Lower lobe of right lung (tissue), 2 donors: ENCODE results near the gene ZNG1A. TPM values are rescaled to one million over a fixed set of nuclear protein-coding genes. Genes with fewer than 3 reads are reported as not detected.
"Not testable (repeated sequence)": the region's sequence is repeated elsewhere in the genome, so short reads cannot be mapped to it uniquely, and the experiment has no call there.

ENCODE experiments used
- ATAC-seq, 2 donors: fragments of 200-7000 bp; cut with Tn5 transposase; one replicate each; pipeline ENCODE4 v1.9.1; 2020 to 2022; ENCODE audit warnings: mild to moderate bottlenecking in 2 of 2, moderate library complexity in 2 of 2
- DNase-seq: peaks from one replicate; pipeline ENCODE4 v3.0.0-alpha.2; 2020
- H3K27ac ChIP-seq: fragments of 200-600 bp; one replicate; pipeline ENCODE4 v1.8.0; 2022
- H3K27me3 ChIP-seq: fragments of 200-600 bp; one replicate; pipeline ENCODE4 v1.8.0; 2022; ENCODE audit warnings: low read depth
- H3K36me3 ChIP-seq: fragments of 200-600 bp; one replicate; pipeline ENCODE4 v1.8.0; 2022; ENCODE audit warnings: mild to moderate bottlenecking
- H3K4me1 ChIP-seq: fragments of 200-600 bp; one replicate; pipeline ENCODE4 v1.8.0; 2022
- H3K4me3 ChIP-seq: fragments of 200-600 bp; one replicate; pipeline ENCODE4 v1.8.0; 2022; ENCODE audit warnings: mild to moderate bottlenecking
- H3K9me3 ChIP-seq: fragments of 200-600 bp; one replicate; pipeline ENCODE4 v1.8.0; 2022
- intact Hi-C: fragments of 100-400 bp; cut with DNase I; formaldehyde crosslinking; loops from one replicate; pipeline ENCODE4 v1.11.0; 2022
- total RNA-seq: library from RNA; stranded (reverse); fragmentation: NEBNext Ultra II Directional; extraction: Animal tissue kit (Norgen Biotek cat#: 25700); gene quantifications from one replicate; pipeline ENCODE4 v1.2.1, GENCODE V29; 2021
- donor health status: DM: no; HTN: yes; CAD: no; lungs with severe emphysema.

Gene ZNG1A
- total RNA-seq, 1 donor from 2014 or later: 28.4 TPM

GRCh38 chr9:116239-117077 is 62.4 kb downstream of the ZNG1A start:
- intact Hi-C loops, H3K9me3 ChIP-seq, H3K4me3 ChIP-seq, DNase-seq, H3K27ac ChIP-seq, H3K36me3 ChIP-seq, ATAC-seq: not testable (repeated sequence)
- Histone ChIP-seq H3K27me3 (peaks cover 56% of the 10 kb centered on the region), H3K4me1 (peaks cover 17% of the 10 kb centered on the region)

- peaks cover 66% of the 10 kb centered on the region for H3K27me3 ChIP-seq
Measured at GRCh38 chr9:115118-115451, 63.8 kb downstream of the ZNG1A start.

GRCh38 chr9:114267-115117 is 64.4 kb downstream of the ZNG1A start:
- intact Hi-C loops, H3K27ac ChIP-seq, DNase-seq, H3K9me3 ChIP-seq, H3K36me3 ChIP-seq: not testable (repeated sequence)
- peak; percentile 65 to 71 for ATAC-seq
- H3K4me1 ChIP-seq: peaks cover 17% of the 10 kb centered on the region
- H3K27me3 ChIP-seq: peaks cover 72% of the 10 kb centered on the region
- H3K4me3 ChIP-seq: peak overlapping the region; percentile 52

More at GRCh38 chr9:115118-115451, 63.8 kb downstream of the ZNG1A start:
- H3K4me3 ChIP-seq: peak overlapping the region; percentile 52
- intact Hi-C loops, H3K36me3 ChIP-seq, H3K27ac ChIP-seq, DNase-seq, H3K9me3 ChIP-seq: not testable (repeated sequence)
- peaks cover 17% of the 10 kb centered on the region for H3K4me1 ChIP-seq
- ATAC-seq: peak in 1 of 2 donors; percentile 38

- DNase-seq, H3K27ac ChIP-seq, H3K9me3 ChIP-seq, H3K36me3 ChIP-seq, intact Hi-C loops: not testable (repeated sequence)
- ATAC-seq: peak; percentile 72 to 77
- H3K4me1 ChIP-seq: peaks cover 17% of the 10 kb centered on the region
- H3K27me3 ChIP-seq: peaks cover 81% of the 10 kb centered on the region
- peak overlapping the region; percentile 52 for H3K4me3 ChIP-seq
Measured at GRCh38 chr9:113468-114266, 65.2 kb downstream of the ZNG1A start.

DNA sequence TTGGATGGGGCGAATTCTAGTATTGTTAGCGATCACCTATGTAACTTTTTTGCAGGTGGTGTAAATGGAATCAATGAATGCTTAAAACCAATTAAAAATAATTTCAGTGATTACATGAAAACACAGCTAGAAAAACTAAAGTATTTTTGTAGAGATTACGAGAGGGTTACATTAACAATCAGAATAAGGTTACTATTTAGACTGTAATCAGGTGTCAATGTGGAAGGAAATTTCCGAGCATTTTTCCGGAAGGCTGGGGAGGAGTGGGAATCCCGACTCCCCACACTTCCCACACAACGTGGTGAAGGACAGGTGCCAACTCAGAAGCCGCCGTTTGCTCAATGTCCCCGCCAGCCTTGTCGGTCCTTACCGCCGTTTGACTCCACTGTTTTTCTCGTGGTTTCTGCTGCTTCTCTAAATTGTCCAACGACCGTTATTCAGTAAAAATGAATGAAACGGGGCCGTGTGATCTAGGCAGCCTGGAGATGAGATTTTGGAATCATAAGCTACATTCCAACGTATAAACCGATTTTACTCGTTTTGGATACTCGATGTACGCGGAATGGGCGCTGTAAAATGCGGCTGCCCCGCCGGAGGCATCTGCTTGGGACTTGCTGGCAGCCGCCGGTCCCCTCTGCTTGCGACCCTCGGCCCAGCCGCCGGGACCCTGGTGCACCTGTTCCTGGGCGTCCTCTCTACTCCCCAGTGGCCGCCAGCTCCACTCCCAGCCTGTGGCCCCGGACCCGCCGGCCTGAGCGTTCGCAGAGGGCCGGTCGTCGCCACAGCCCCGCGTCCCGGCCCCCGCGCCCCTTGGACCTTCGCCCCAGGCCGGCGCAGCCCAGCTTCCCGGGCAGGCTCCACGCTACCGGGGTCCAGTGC is 66.0 kb downstream of the ZNG1A start:
- DNase-seq, H3K9me3 ChIP-seq, H3K27ac ChIP-seq, ATAC-seq, intact Hi-C loops, H3K36me3 ChIP-seq: not testable (repeated sequence)
- Histone ChIP-seq H3K27me3 (peaks cover 84% of the 10 kb centered on the region), H3K4me1 (peaks cover 17% of the 10 kb centered on the region), H3K4me3 (peak overlapping the region; percentile 52)

DNA sequence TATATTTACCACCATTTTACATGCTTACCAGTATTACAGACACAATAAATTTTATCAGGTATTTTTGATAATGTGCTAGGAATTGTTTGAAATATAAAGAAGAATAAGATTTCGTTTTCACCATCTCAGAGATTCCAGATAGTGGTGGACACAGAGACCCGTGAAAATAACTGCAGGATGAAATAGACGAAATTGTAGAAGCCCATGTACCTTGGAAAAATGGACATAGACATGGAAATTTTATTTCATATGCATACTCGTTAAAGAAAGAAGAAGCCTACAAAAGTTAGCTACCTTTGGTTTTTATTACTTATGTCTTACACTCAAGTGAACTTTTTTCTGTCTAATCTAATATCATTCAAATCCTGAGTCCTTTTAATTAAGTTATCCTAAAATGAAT is 68.2 kb downstream of the ZNG1A start:
- H3K27ac ChIP-seq, H3K4me3 ChIP-seq, ATAC-seq, intact Hi-C loops, H3K36me3 ChIP-seq, H3K9me3 ChIP-seq, DNase-seq: not testable (repeated sequence)
- Histone ChIP-seq H3K4me1 (peaks cover 17% of the 10 kb centered on the region), H3K27me3 (peaks cover 84% of the 10 kb centered on the region)

DNA sequence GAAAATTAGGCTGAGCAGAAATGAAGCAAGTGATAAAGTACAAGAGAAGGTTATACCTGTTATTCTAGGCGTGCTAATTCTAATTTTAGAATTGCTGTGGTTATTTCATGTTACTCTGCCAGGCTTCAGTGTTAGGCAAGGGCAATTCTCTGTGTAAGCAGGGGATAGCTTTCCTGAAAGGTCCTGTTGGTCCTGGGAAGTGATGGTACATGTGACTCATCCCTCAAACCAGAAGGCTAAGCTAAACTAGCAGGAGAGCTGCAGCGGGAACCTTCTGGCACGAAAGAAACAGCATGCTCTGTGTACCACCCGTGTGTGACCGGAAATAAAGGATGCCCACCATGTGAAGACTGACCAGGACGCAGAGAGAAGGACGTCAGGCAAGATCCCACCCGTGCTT is 69.3 kb downstream of the ZNG1A start:
- H3K36me3 ChIP-seq, ATAC-seq, H3K9me3 ChIP-seq, H3K27ac ChIP-seq, H3K4me3 ChIP-seq, DNase-seq, intact Hi-C loops: not testable (repeated sequence)
- Histone ChIP-seq H3K4me1 (peaks cover 11% of the 10 kb centered on the region), H3K27me3 (peaks cover 77% of the 10 kb centered on the region)

GRCh38 chr9:108742-109495 is 69.9 kb downstream of the ZNG1A start:
- H3K27ac ChIP-seq, ATAC-seq, H3K9me3 ChIP-seq, DNase-seq, H3K4me3 ChIP-seq, H3K36me3 ChIP-seq, H3K4me1 ChIP-seq, intact Hi-C loops: not testable (repeated sequence)
- H3K27me3 ChIP-seq: peaks cover 71% of the 10 kb centered on the region

GRCh38 chr9:105991-106390 is 72.9 kb downstream of the ZNG1A start:
- ATAC-seq, H3K9me3 ChIP-seq, H3K36me3 ChIP-seq, DNase-seq, H3K4me1 ChIP-seq, H3K4me3 ChIP-seq, intact Hi-C loops, H3K27ac ChIP-seq: not testable (repeated sequence)
- peaks cover 47% of the 10 kb centered on the region for H3K27me3 ChIP-seq

GRCh38 chr9:100430-100829 is 78.4 kb downstream of the ZNG1A start:
- DNase-seq, H3K4me3 ChIP-seq, intact Hi-C loops, H3K36me3 ChIP-seq, H3K4me1 ChIP-seq, ATAC-seq, H3K9me3 ChIP-seq, H3K27me3 ChIP-seq, H3K27ac ChIP-seq: not testable (repeated sequence)

- H3K4me3 ChIP-seq, ATAC-seq, H3K27ac ChIP-seq, H3K9me3 ChIP-seq, DNase-seq, H3K36me3 ChIP-seq, H3K4me1 ChIP-seq, intact Hi-C loops, H3K27me3 ChIP-seq: not testable (repeated sequence)
Measured at GRCh38 chr9:99867-100266, 79.0 kb downstream of the ZNG1A start.

DNA sequence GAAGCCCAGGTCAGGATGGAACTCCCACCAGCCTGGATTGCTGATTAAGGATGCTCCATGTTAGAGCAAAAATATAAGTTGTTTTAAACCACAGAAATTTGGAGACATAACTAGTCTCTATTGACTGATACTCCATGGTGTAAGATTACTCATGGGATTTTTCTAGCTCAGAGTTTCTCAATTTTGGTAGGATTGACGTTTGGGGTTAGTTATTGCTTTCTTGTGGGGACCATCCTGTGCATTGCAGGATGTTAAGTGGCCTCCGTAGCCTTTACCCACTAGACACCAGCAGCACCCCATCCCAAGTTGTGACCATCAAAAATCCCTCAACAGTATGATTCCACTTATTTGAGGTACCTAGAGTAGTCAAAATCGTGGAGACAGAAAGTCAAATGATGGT is 80.1 kb downstream of the ZNG1A start:
- H3K9me3 ChIP-seq, H3K27ac ChIP-seq, DNase-seq, H3K4me1 ChIP-seq, ATAC-seq, H3K27me3 ChIP-seq, H3K36me3 ChIP-seq, H3K4me3 ChIP-seq, intact Hi-C loops: not testable (repeated sequence)
